Measurements from ENCODE around the gene SLC25A44. TPM values are rescaled to one million over a fixed set of nuclear protein-coding genes. Genes with fewer than 3 reads are reported as not detected.

SLC25A44 gene
- 7.3 and 11.9 TPM in 2 replicates for total RNA-seq (2014; rRNA removed; shearing (Covaris generic))

DNA sequence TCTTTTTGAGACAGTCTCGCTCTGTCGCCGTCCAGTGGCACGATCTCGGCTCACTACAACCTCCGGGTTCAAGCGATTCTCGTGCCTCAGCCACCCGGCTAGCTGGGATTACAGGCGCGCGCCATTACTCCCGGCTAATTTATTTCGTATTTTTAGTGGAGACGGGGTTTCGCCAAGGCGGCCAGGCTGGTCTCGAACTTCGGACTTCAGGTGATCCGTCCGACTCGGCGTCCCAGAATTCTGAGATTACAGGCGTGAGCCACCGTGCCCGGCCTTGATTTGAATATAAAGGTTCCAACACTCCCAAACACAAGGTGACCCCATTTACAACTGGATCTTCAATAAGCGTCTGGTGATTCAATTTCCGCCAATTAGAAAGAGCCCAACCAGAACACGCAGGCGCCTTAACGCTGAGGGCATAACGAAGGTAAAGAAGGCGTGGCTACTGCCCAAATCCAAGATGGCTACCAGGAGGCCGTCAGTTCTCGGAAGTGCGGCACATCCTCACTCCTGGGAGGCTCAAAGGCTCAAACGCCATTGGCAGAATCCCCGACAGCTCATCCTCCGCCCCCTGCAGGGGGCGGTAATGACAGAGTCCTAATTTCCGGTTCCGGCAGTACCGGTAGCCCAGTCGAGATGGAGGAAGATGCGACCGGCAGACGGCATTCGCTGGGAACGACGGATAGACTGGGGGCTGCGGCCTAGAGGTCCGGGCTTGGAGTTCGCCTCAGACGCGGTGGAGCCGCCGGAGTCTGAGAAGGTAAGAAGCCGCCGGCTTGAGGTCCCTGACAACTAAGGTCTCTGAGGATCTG, at the start of gene SLC25A44:
Gene SLC25A44, plus strand, starts transcription at position 617 of the 812 bp plus-strand sequence. CDS start 5,744 bp downstream, outside the sequence.
- peak; percentile 100 for DNase-seq (ENCODE audit: low spot score)
- in situ Hi-C loops (cut with HindIII; ENCODE audit: low sequenced_read_pairs), result no loop called here

DNA sequence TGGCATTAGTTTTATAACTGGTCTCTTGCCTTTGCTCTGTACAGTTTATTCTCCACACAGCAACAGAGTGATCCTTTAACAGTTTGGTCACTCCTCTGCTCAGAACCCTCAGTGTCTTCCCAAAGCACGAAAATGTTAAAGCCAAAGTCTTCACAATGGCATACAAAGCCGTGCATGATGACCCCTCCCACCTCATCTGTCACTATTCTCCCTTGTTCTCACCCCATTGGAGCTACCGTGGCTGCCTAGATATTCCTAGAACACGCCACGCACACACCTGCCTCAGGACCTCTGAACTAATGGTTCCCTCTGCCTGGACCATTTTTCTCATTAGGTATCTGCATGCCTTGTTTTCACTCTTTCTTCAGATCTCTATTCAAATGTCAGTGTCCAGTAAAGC, 49.2 kb upstream of the SLC25A44 start:
- no peak for DNase-seq (ENCODE audit: low spot score)
- in situ Hi-C loops (cut with HindIII; ENCODE audit: low sequenced_read_pairs), result no loop called here

DNA sequence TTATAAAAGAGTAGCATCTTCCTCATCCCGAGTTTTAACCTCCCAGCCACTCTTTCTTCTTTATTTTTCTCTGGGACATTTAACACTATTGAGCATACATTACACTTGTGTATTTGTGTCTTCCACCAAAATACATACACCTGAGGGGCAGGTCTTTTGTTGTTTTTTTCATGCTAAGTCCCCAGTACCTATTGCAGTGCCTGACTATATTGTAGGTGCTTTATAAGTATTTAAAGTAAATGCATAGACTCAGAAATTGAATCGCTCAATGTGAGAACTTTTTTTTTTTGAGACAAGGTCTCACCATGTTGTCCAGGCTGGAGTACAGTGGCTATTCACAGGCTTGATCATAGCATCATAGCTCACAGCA, 48.3 kb upstream of the SLC25A44 start:
- DNase-seq (ENCODE audit: low spot score), result no peak
- in situ Hi-C loops (cut with HindIII; ENCODE audit: low sequenced_read_pairs), result no loop called here

DNA sequence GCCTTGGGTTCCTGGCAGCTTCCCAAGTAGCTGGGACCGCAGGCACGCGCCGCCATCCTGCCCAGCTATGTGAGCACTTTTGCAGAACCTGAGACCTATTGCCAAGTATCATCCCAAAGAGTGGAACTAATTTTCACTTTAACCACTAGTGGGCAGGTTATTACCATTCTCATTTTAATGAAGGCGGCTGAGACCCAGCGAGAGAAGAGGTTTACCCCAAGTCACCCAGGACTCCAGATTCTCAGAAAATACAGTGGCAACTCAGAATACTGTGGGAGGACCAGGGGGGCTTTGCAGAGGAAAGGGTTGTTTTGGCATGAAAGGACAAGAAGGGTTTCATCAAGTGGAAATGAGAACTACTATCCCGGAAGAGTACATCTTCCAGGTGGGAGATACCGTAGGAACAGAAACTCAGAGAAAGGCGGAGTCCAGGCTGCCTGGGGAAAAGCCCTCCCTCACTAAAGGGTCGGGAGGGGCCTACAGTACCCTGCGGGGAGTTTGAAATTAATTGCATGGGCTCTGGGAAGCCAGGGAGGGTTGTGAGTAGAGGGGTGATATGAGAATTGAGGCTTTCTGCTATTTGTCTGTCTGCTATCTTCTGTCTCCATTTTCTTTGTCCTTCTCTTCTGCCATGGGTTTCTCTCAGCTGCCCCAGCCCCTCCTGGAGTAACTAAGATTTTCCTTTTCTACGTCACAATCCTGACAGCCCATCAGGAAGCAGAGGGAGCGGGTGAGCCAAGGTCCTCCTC, 47.7 kb upstream of the SLC25A44 start:
- peak; percentile 86 for DNase-seq (ENCODE audit: low spot score)
- in situ Hi-C loops (cut with HindIII; ENCODE audit: low sequenced_read_pairs), result no loop called here

- in situ Hi-C loops (cut with HindIII; ENCODE audit: low sequenced_read_pairs), result no loop called here
- DNase-seq (ENCODE audit: low spot score), result no peak
These were observed 47.0 kb upstream of the SLC25A44 start for GRCh38 chr1:156146769-156147405.

- no peak for DNase-seq (ENCODE audit: low spot score)
- in situ Hi-C loops (cut with HindIII; ENCODE audit: low sequenced_read_pairs), result no loop called here
These were observed 45.7 kb upstream of the SLC25A44 start for GRCh38 chr1:156148216-156148615.

- in situ Hi-C loops (cut with HindIII; ENCODE audit: low sequenced_read_pairs), result no loop called here
- no peak for DNase-seq (ENCODE audit: low spot score)
These were observed 44.3 kb upstream of the SLC25A44 start for GRCh38 chr1:156149374-156150332.

DNA sequence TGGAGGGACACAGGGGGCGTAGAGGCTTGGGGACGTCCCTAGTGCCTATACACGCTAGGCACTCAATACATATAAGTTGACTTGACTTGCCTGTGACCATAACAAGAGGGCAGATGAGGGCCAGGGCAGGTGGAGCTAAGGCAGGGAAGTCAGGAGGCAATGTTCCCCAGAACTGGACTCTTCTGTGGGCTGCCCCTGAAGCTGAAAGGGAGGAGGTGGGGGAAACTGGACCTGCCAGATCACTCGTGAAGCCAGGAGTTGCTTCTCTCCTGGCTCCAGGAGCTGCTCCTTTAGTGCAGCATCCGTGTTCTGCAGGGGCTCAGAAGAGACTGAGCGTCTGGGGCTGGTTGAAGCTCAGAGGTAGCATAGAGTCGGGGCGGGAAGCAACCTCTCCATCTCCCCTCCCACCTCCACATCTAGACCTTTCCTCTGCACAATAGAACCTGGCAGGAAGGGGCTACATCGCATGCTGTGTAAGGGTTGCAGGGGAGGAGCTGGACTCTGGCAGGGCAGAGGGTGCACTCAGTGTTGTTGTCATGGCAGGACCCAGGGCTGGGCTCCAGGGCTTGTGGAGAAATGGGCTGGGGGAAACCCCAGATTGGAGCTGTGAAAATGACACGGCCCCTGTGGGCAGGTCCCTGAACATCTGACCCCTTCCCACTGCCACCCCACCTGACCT, 43.4 kb upstream of the SLC25A44 start:
- in situ Hi-C loops (cut with HindIII; ENCODE audit: low sequenced_read_pairs), result no loop called here
- no peak for DNase-seq (ENCODE audit: low spot score)

DNA sequence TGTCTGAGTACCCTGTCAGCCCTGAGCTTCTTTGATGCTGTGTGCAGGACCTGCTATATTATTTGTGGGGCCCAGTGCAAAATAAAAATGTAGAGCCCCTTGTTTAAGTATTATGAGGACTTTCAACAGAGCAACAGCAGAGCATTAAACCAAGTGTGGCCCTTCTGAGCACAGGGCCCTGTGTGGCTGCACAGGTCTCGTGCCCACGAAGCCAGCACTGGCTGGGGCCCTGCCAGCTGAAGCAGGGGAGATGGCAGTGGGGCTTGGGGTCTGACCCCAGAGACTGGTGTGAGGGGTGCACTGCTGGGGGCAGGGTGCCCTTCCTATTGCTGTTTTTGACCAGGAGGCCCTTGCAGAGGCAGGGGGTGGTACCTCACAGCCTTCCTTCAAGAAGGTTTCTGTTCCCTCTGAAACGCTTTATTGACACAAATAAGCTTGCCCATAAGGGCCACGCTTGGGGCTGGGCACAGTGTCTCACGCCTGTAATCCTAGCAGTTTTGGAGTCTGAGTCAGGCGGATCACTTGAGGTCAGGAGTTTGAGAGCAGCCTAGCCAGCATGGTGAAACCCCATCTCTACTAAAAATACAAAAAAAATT, 42.7 kb upstream of the SLC25A44 start:
- in situ Hi-C loops (cut with HindIII; ENCODE audit: low sequenced_read_pairs), result no loop called here
- DNase-seq (ENCODE audit: low spot score), result no peak

GRCh38 chr1:156152628-156153027, 41.3 kb upstream of the SLC25A44 start:
- no peak for DNase-seq (ENCODE audit: low spot score)
- in situ Hi-C loops (cut with HindIII; ENCODE audit: low sequenced_read_pairs), result no loop called here

DNA sequence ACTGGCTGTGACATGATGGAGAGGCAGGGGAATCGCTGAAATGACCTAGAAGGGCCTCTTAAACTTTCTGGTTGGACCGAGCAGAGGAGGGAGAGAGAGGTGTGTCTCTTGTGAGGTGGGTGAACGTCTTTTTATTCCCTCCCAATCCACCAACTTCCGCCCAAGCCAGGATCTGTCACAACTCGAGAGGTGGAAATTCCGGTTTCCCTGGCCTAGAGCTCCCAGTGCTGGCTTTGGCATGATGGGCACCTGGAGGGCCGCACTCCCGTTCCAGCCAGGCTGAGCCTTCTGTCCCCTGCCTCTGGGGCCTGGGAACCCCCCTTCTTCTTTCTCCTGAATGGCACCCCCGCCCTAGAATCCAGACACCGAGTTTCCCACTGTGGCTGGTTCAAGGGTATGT, 40.5 kb upstream of the SLC25A44 start, which contains the start of gene SEMA4A:
Gene SEMA4A, plus strand, starts transcription at position 224 of the 400 bp plus-strand sequence. CDS start 994 bp downstream, outside the sequence.
- in situ Hi-C loops (cut with HindIII; ENCODE audit: low sequenced_read_pairs), result no loop called here
- no peak for DNase-seq (ENCODE audit: low spot score)

DNA sequence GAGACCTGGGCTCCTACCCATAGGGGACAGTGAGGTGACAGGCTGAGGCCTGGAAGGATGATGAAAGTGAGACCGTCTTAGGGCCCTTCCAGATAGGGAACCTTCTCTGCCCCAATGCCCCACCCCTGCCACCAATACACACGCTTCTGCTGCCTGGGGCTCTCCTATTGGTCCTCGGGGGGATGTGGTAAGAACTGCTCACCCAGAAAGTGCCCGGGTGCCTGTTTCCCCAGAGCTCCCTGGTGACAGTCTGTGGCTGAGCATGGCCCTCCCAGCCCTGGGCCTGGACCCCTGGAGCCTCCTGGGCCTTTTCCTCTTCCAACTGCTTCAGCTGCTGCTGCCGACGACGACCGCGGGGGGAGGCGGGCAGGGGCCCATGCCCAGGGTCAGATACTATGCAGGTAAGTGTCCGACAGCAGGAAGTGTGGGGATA, 39.6 kb upstream of the SLC25A44 start:
- no peak for DNase-seq (ENCODE audit: low spot score)
- in situ Hi-C loops (cut with HindIII; ENCODE audit: low sequenced_read_pairs), result no loop called here

DNA sequence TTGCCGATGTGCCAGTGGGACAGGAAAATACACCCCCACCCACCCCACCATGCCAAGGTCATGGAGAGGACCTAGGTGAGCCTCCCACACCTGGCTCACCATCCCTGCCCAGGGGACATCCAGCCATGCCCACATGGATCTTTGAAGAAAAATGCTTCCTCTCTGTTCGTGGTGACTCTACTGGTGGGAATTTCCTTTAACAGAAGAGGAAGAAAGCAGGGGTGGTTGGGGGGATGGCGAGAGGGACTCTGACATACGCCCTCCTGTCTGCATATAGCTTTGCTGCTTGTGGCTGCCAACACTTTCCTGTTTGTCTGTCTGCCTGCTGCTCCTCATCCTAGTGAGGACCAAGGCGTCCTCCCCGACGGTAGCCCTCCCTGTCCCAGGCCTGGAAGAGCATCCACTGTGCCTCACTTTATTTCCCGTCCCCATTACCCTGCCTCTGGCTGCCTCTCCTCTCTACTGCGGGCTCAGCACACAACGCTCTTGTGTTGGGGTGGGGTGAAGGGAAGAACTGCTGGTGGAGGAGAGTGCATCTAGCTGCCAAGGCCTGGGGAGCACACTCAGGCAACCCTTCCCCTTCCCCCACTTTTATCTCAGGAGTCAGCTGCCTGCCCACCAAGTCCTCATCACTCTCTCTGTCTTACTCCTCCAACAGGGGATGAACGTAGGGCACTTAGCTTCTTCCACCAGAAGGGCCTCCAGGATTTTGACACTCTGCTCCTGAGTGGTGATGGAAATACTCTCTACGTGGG, 38.0 kb upstream of the SLC25A44 start:
- in situ Hi-C loops (cut with HindIII; ENCODE audit: low sequenced_read_pairs), result no loop called here
- DNase-seq (ENCODE audit: low spot score), result no peak

DNA sequence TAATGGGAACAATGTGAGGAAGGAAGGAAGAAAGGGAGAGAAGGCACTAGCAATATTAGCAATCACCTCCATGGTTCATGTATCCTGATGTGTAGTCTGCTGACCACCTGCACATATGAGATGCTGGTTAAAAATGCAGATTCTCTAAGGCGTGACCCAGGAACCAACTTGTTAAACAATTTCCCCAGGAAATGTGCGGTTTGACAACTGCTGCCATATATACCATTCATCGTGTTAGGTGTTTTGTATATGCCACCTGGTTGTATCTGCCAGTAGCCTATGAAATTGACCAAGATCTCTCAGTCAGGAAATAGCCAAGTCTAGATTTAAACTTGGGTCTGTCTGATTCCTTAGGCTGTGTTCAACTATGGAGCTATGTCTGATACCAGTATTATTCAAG, 36.4 kb upstream of the SLC25A44 start:
- in situ Hi-C loops (cut with HindIII; ENCODE audit: low sequenced_read_pairs), result no loop called here

GRCh38 chr1:156157966-156158365, 35.9 kb upstream of the SLC25A44 start:
- in situ Hi-C loops (cut with HindIII; ENCODE audit: low sequenced_read_pairs), result no loop called here
- DNase-seq (ENCODE audit: low spot score), result no peak

More for the DNA sequence above, 36.4 kb upstream of the SLC25A44 start:
- DNase-seq (ENCODE audit: low spot score), result no peak

- in situ Hi-C loops (cut with HindIII; ENCODE audit: low sequenced_read_pairs), result no loop called here
These were observed 33.7 kb upstream of the SLC25A44 start for GRCh38 chr1:156160000-156160742.

More at GRCh38 chr1:156160000-156160742, 33.7 kb upstream of the SLC25A44 start:
- DNase-seq (ENCODE audit: low spot score), result no peak

Data from G401 (cell line).